Mesendoderm (in vitro differentiated cells): ENCODE results near the gene SLC9A4.

Experiments used
- DNase-seq: peaks from one replicate; pipeline ENCODE4 v3.0.0; 2013
- H2AK5ac ChIP-seq: 2 replicates; pipeline ENCODE4 v1.6.1; 2013; ENCODE audit warnings: low read length, inconsistent platforms
- H2BK120ac ChIP-seq: 2 replicates; pipeline ENCODE4 v1.6.1; 2013; ENCODE audit warnings: low read depth, mild to moderate bottlenecking, low read length, moderate library complexity, mixed read lengths
- H2BK15ac ChIP-seq: replicated peaks from 2 replicates; pipeline ENCODE4 v1.6.1; 2013; ENCODE audit warnings: low read depth, mild to moderate bottlenecking, moderate library complexity
- H2BK5ac ChIP-seq: 2 replicates; pipeline ENCODE4 v1.6.1; 2013; ENCODE audit warnings: low read length, inconsistent platforms
- H3K18ac ChIP-seq: 2 replicates; pipeline ENCODE4 v1.6.1; 2013; ENCODE audit warnings: mild to moderate bottlenecking, low read length, mixed read lengths
- H3K23ac ChIP-seq: one replicate; pipeline ENCODE4 v1.6.1; 2013; ENCODE audit warnings: low read length
- H3K27ac ChIP-seq: 2 replicates; pipeline ENCODE4 v1.5.1; 2013; ENCODE audit warnings: low read depth, mild to moderate bottlenecking, inconsistent platforms, low read length, moderate library complexity
- H3K27me3 ChIP-seq: 2 replicates; pipeline ENCODE4 v1.6.1; 2013; ENCODE audit warnings: low read length, control low read depth, mild to moderate bottlenecking, inconsistent platforms; ENCODE audit not compliant: insufficient read depth, poor library complexity
- H3K36me3 ChIP-seq: 2 replicates; pipeline ENCODE4 v1.6.1; 2013; ENCODE audit warnings: low read length, inconsistent platforms; ENCODE audit not compliant: control insufficient read depth, insufficient read depth
- H3K4ac ChIP-seq: one replicate; pipeline ENCODE4 v1.6.1; 2013; ENCODE audit warnings: low read depth, mild to moderate bottlenecking, low read length, moderate library complexity
- H3K4me1 ChIP-seq: 2 replicates; pipeline ENCODE4 v1.6.1; 2013; ENCODE audit warnings: low read depth, low read length, inconsistent platforms; ENCODE audit not compliant: control insufficient read depth
- H3K4me2 ChIP-seq: 2 replicates; pipeline ENCODE4 v1.6.1; 2013; ENCODE audit warnings: low read length
- H3K4me3 ChIP-seq: 2 replicates; pipeline ENCODE4 v1.5.1; 2013; ENCODE audit warnings: mild to moderate bottlenecking, low read length
- H3K56ac ChIP-seq: one replicate; pipeline ENCODE4 v1.6.1; 2013; ENCODE audit warnings: low read length
- H3K79me1 ChIP-seq: 2 replicates; pipeline ENCODE4 v1.6.1; 2013; ENCODE audit warnings: low read length, inconsistent platforms
- H3K79me2 ChIP-seq: 2 replicates; pipeline ENCODE4 v1.6.1; 2013; ENCODE audit warnings: mild to moderate bottlenecking, low read length; ENCODE audit not compliant: control insufficient read depth, insufficient read depth
- H3K9ac ChIP-seq: 2 replicates; pipeline ENCODE4 v1.6.1; 2013; ENCODE audit warnings: low read length, inconsistent platforms
- H4K5ac ChIP-seq: one replicate; pipeline ENCODE4 v1.6.1; 2013; ENCODE audit warnings: low read length
- H4K8ac ChIP-seq: one replicate; pipeline ENCODE4 v1.6.1; 2013; ENCODE audit warnings: low read depth, mild to moderate bottlenecking, control low read depth, low read length, moderate library complexity
- WGBS: extraction: QIAGEN DNeasy Blood & Tissue Kit; methylation state at CpG from one replicate; pipeline ENCODE4 v1.1.7; 2013; ENCODE audit warnings: low lambda C conversion rate, missing lambda C conversion rate; ENCODE audit not compliant: insufficient coverage; ENCODE audit errors: extremely low coverage; 5-methylcytosine and 5-hydroxymethylcytosine counted together

SLC9A4 gene

DNA sequence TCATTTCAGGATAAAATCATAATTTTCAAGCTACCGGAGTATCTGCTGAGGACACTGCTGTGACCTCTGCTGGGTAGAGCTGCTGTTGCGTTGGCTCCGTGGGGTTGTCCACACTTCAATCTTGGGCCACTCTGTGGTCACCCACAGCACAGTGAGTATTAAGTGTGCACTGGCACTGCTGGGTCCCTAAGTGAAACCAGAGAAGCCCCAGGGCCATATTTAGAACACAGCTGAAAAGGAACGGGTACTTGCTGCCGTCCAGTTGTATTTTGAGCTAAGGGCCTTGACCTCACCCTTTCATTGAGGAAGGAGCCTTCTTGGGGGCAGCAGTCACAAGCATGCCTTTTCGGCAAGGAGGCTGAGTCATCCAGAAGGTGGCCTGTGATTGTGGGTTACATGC lies 10.1 kb downstream of the SLC9A4 start:
- Histone ChIP-seq H3K4me3 (no peak overlapping the region), H2BK15ac (no peak overlapping the region), H3K23ac (no peak overlapping the region), H3K27me3 (no peaks in the 10 kb centered on the region), H3K79me1 (no peaks in the 10 kb centered on the region), H2BK120ac (no peak overlapping the region), H3K18ac (no peak overlapping the region), H3K79me2 (no peaks in the 10 kb centered on the region), H2AK5ac (no peak overlapping the region), H3K56ac (no peak overlapping the region), H4K8ac (no peak overlapping the region), H3K4me2 (no peak overlapping the region), H3K36me3 (no peaks in the 10 kb centered on the region), H3K27ac (no peak overlapping the region), H3K4me1 (no peaks in the 10 kb centered on the region), H3K4ac (no peak overlapping the region), H2BK5ac (no peak overlapping the region), H3K9ac (no peak overlapping the region), H4K5ac (no peak overlapping the region)
- WGBS, result no CpG with 5 or more reads among the region's 6 CpGs
- DNase-seq, result no peak

GRCh38 chr2:102484310-102485061 lies 11.5 kb downstream of the SLC9A4 start:
- no peak overlapping the region for H4K5ac ChIP-seq
- H3K79me2 ChIP-seq, result no peaks in the 10 kb centered on the region
- no peak overlapping the region for H3K56ac ChIP-seq
- H3K4me2 ChIP-seq, result no peak overlapping the region
- no peaks in the 10 kb centered on the region for H3K79me1 ChIP-seq
- no peaks in the 10 kb centered on the region for H3K27me3 ChIP-seq
- WGBS, result no CpG with 5 or more reads among the region's 6 CpGs
- no peaks in the 10 kb centered on the region for H3K36me3 ChIP-seq
- no peak overlapping the region for H3K4me3 ChIP-seq
- no peak overlapping the region for H2AK5ac ChIP-seq
- DNase-seq, result peak; percentile 7
- no peak overlapping the region for H2BK15ac ChIP-seq
- no peak overlapping the region for H3K23ac ChIP-seq
- H2BK120ac ChIP-seq, result no peak overlapping the region
- no peak overlapping the region for H3K4ac ChIP-seq
- no peak overlapping the region for H4K8ac ChIP-seq
- H3K18ac ChIP-seq, result no peak overlapping the region
- H3K9ac ChIP-seq, result no peak overlapping the region
- no peaks in the 10 kb centered on the region for H3K4me1 ChIP-seq
- H3K27ac ChIP-seq, result no peak overlapping the region
- no peak overlapping the region for H2BK5ac ChIP-seq

DNA sequence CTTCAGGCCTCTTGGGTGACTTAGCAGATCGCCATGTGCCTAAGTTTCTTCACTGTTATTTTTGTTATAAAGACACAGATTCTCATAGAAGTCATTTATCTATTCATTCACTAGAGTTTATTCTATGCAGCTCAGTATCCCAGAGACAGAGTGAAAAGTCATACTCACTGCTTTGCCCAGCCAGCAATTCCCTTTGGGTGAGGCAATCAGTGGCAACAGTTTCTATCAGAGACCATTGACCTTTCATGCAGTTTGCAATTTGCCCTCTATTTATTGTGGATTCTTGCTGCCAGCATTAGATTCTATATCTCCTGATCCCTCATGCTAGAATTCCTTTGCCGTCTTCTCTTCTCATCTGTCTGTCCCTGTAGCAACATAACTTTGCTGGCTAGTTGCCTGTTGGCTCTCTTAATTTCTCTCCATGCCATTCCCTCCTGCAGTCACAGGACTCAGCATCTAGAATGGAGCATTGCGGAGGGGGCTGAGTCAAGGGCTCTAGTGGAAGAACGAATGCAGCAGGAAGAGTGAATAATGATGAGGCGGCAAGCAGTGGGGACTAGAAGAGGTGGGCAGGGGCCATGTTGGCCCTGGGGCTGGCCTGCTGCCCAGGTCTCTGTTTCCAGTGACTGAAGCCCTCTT lies 12.2 kb downstream of the SLC9A4 start:
- no peaks in the 10 kb centered on the region for H3K36me3 ChIP-seq
- H2AK5ac ChIP-seq, result no peak overlapping the region
- H3K4me3 ChIP-seq, result no peak overlapping the region
- no peaks in the 10 kb centered on the region for H3K4me1 ChIP-seq
- H3K9ac ChIP-seq, result no peak overlapping the region
- no peak overlapping the region for H3K18ac ChIP-seq
- H3K27me3 ChIP-seq, result no peaks in the 10 kb centered on the region
- no peak overlapping the region for H2BK120ac ChIP-seq
- no peak overlapping the region for H4K8ac ChIP-seq
- H3K56ac ChIP-seq, result no peak overlapping the region
- WGBS, result no CpG with 5 or more reads among the region's 5 CpGs
- no peaks in the 10 kb centered on the region for H3K79me2 ChIP-seq
- H3K79me1 ChIP-seq, result no peaks in the 10 kb centered on the region
- no peak overlapping the region for H2BK15ac ChIP-seq
- no peak overlapping the region for H2BK5ac ChIP-seq
- no peak for DNase-seq
- no peak overlapping the region for H3K4me2 ChIP-seq
- H3K23ac ChIP-seq, result no peak overlapping the region
- H3K27ac ChIP-seq, result no peak overlapping the region
- no peak overlapping the region for H3K4ac ChIP-seq
- no peak overlapping the region for H4K5ac ChIP-seq

GRCh38 chr2:102486941-102487702 lies 14.1 kb downstream of the SLC9A4 start:
- no peak overlapping the region for H3K4ac ChIP-seq
- no peak overlapping the region for H3K23ac ChIP-seq
- H2BK5ac ChIP-seq, result no peak overlapping the region
- no peak for DNase-seq
- WGBS, result no CpG with 5 or more reads among the region's 1 CpG
- H3K79me2 ChIP-seq, result no peaks in the 10 kb centered on the region
- no peak overlapping the region for H3K27ac ChIP-seq
- no peak overlapping the region for H3K9ac ChIP-seq
- H3K36me3 ChIP-seq, result no peaks in the 10 kb centered on the region
- no peak overlapping the region for H2BK120ac ChIP-seq
- H2BK15ac ChIP-seq, result no peak overlapping the region
- no peak overlapping the region for H3K4me2 ChIP-seq
- no peak overlapping the region for H4K8ac ChIP-seq
- no peak overlapping the region for H3K18ac ChIP-seq
- H4K5ac ChIP-seq, result no peak overlapping the region
- H2AK5ac ChIP-seq, result no peak overlapping the region
- H3K4me3 ChIP-seq, result no peak overlapping the region
- no peak overlapping the region for H3K56ac ChIP-seq
- H3K4me1 ChIP-seq, result no peaks in the 10 kb centered on the region
- no peaks in the 10 kb centered on the region for H3K79me1 ChIP-seq
- no peaks in the 10 kb centered on the region for H3K27me3 ChIP-seq

- H3K79me1 ChIP-seq, result no peaks in the 10 kb centered on the region
- no CpG with 5 or more reads among the region's 8 CpGs for WGBS
- no peak overlapping the region for H3K4ac ChIP-seq
- no peak overlapping the region for H3K9ac ChIP-seq
- H3K23ac ChIP-seq, result no peak overlapping the region
- no peak overlapping the region for H2BK5ac ChIP-seq
- H3K36me3 ChIP-seq, result no peaks in the 10 kb centered on the region
- H4K8ac ChIP-seq, result no peak overlapping the region
- no peak overlapping the region for H4K5ac ChIP-seq
- no peak overlapping the region for H3K18ac ChIP-seq
- no peak overlapping the region for H2BK15ac ChIP-seq
- H3K4me1 ChIP-seq, result no peaks in the 10 kb centered on the region
- no peak overlapping the region for H3K27ac ChIP-seq
- H3K27me3 ChIP-seq, result no peaks in the 10 kb centered on the region
- DNase-seq, result peak; percentile 18
- no peak overlapping the region for H2BK120ac ChIP-seq
- H3K79me2 ChIP-seq, result no peaks in the 10 kb centered on the region
- no peak overlapping the region for H2AK5ac ChIP-seq
- H3K56ac ChIP-seq, result no peak overlapping the region
- H3K4me2 ChIP-seq, result no peak overlapping the region
- H3K4me3 ChIP-seq, result no peak overlapping the region
Measured at GRCh38 chr2:102487761-102488462, 14.9 kb downstream of the SLC9A4 start.
